Amniotic stem cell (primary cell): ENCODE results near the gene LLGL2.
"Not testable (repeated sequence)": the region's sequence is repeated elsewhere in the genome, so short reads cannot be mapped to it uniquely, and the experiment has no call there.

ENCODE experiments used
- DNase-seq: peaks from one replicate; lab custom pipeline; 2025; lab: John Stamatoyannopoulos, UW

The LLGL2 gene

GRCh38 chr17:75524970-75525805 lies at the start of gene LLGL2:
LLGL2 (plus strand) TSS chr17:75525697; CDS start chr17:75543427, 17,730 bp downstream.
- DNase-seq, result no peak

- no peak for DNase-seq
Observed at GRCh38 chr17:75475851-75476250, 49.6 kb upstream of the LLGL2 start.

GRCh38 chr17:75476271-75476671 lies 49.2 kb upstream of the LLGL2 start:
- no peak for DNase-seq

GRCh38 chr17:75476752-75477489 lies 48.6 kb upstream of the LLGL2 start:
- no peak for DNase-seq

- not testable (repeated sequence) for DNase-seq
Observed at GRCh38 chr17:75477490-75477862, 48.0 kb upstream of the LLGL2 start.

GRCh38 chr17:75478508-75478907 lies 47.0 kb upstream of the LLGL2 start:
- DNase-seq, result no peak

- DNase-seq, result no peak
Observed at GRCh38 chr17:75480281-75480680, 45.2 kb upstream of the LLGL2 start.

GRCh38 chr17:75481194-75482068 lies 44.1 kb upstream of the LLGL2 start:
- no peak for DNase-seq

GRCh38 chr17:75482098-75482942 lies 43.2 kb upstream of the LLGL2 start:
- DNase-seq, result no peak

GRCh38 chr17:75485688-75486087 lies 39.8 kb upstream of the LLGL2 start:
- DNase-seq, result no peak

GRCh38 chr17:75486151-75486550 lies 39.3 kb upstream of the LLGL2 start:
- no peak for DNase-seq

GRCh38 chr17:75486951-75487350 lies 38.5 kb upstream of the LLGL2 start:
- DNase-seq, result no peak

GRCh38 chr17:75487351-75488070 lies 38.0 kb upstream of the LLGL2 start:
- no peak for DNase-seq

- no peak for DNase-seq
Observed at GRCh38 chr17:75488693-75489510, 36.6 kb upstream of the LLGL2 start.

GRCh38 chr17:75489511-75489955 lies 36.0 kb upstream of the LLGL2 start:
- DNase-seq, result no peak

- DNase-seq, result no peak
Observed at GRCh38 chr17:75490173-75490743, 35.2 kb upstream of the LLGL2 start.

- DNase-seq, result no peak
Observed at GRCh38 chr17:75490953-75491649, 34.4 kb upstream of the LLGL2 start.

- DNase-seq, result no peak
Observed at GRCh38 chr17:75491680-75492079, 33.8 kb upstream of the LLGL2 start.
